ENCODE results near the gene AHCYL2.

DNA sequence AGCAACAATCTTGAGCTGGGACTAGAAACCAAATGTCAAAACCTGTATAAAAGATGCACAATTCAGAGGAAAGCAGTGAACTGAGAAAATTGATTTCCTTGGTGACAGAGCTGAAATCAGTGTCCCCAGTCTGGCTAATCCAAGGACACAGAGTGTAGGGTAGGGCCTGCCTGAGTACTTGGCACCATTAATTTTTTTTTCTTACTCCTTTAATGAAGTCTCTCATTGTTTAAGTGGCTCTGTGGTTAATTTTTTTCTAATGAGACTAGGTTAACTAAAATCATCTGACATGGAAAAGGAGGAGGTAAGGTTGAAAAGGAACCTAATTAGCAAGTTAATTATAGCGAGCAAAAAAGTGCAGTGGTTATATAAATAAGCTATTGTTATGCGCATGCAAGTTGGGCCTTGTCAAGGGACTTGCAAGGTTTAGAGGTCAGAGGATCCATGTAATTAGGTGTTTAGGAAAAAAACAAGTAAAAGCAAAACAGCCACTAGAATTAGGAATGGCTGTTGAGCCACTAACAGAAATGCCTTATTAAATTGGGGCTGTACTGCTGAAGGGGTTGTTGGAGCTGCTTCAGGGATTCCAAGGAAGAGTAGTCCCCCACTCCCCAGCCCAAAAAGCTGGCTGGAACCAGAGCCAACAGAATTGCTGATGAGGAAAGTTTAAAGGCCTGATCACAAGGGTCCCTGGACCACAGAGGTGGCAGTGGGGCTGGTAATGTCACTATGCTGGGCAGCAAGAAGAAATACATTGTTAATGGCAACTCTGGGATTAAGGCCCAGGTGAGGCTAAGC, 150.5 kb downstream of the AHCYL2 start:
- no peak for TF ChIP-seq POLR2A (IDR thresholded peaks at IDR 0.05)
- TF ChIP-seq, protein P1, sequence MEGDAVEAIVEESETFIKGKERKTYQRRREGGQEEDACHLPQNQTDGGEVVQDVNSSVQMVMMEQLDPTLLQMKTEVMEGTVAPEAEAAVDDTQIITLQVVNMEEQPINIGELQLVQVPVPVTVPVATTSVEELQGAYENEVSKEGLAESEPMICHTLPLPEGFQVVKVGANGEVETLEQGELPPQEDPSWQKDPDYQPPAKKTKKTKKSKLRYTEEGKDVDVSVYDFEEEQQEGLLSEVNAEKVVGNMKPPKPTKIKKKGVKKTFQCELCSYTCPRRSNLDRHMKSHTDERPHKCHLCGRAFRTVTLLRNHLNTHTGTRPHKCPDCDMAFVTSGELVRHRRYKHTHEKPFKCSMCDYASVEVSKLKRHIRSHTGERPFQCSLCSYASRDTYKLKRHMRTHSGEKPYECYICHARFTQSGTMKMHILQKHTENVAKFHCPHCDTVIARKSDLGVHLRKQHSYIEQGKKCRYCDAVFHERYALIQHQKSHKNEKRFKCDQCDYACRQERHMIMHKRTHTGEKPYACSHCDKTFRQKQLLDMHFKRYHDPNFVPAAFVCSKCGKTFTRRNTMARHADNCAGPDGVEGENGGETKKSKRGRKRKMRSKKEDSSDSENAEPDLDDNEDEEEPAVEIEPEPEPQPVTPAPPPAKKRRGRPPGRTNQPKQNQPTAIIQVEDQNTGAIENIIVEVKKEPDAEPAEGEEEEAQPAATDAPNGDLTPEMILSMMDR (IDR thresholded peaks at IDR 0.05 in 4 of 5, conservative IDR thresholded peaks at IDR 0.05 in 1 of 5) = no peak

Data from gastrocnemius medialis (tissue), 4 donors.